Parathyroid adenoma (tissue), 2 donors: ENCODE measurements around the gene DOCK8.

ENCODE experiments used
- H2AFZ ChIP-seq: fragments of 300-600 bp; sonication (generic); one replicate; pipeline ENCODE4 v1.7.0; 2017; ENCODE audit warnings: antibody characterized with exemption, mild to moderate bottlenecking
- H3K27ac ChIP-seq: fragments of 300-600 bp; sonication (generic); one replicate; pipeline ENCODE4 v1.7.0; 2017
- H3K27me3 ChIP-seq: fragments of 300-600 bp; sonication (generic); one replicate; pipeline ENCODE4 v1.7.0; 2017; ENCODE audit warnings: low read length; ENCODE audit not compliant: control insufficient read depth, insufficient read depth
- H3K36me3 ChIP-seq: fragments of 300-600 bp; sonication (generic); one replicate; pipeline ENCODE4 v1.7.0; 2017; ENCODE audit warnings: low read length; ENCODE audit not compliant: control insufficient read depth, insufficient read depth
- H3K4me1 ChIP-seq: fragments of 300-600 bp; sonication (generic); one replicate; pipeline ENCODE4 v1.7.0; 2017; ENCODE audit warnings: control low read depth
- H3K4me2 ChIP-seq: fragments of 300-600 bp; sonication (generic); one replicate; pipeline ENCODE4 v1.7.0; 2017; ENCODE audit warnings: low read length
- H3K4me3 ChIP-seq: fragments of 300-600 bp; sonication (generic); one replicate; pipeline ENCODE4 v1.7.0; 2017; ENCODE audit warnings: low read depth, low read length
- H3K79me2 ChIP-seq: fragments of 300-600 bp; sonication (generic); one replicate; pipeline ENCODE4 v1.7.0; 2017; ENCODE audit warnings: control low read depth
- H3K9ac ChIP-seq: fragments of 300-600 bp; sonication (generic); one replicate; pipeline ENCODE4 v1.7.0; 2017; ENCODE audit warnings: mild to moderate bottlenecking
- H3K9me3 ChIP-seq: fragments of 300-600 bp; sonication (generic); one replicate; pipeline ENCODE4 v1.7.0; 2017; ENCODE audit warnings: low read length; ENCODE audit not compliant: control insufficient read depth
- CTCF ChIP-seq: fragments of 300-600 bp; sonication (generic); IDR thresholded peaks from one replicate; pipeline ENCODE4 v1.7.0; 2017; ENCODE audit warnings: antibody characterized with exemption, mild to moderate bottlenecking
- donor health status: primary hyperparathyroidism.

DOCK8 gene

GRCh38 chr9:392077-392804, 177.6 kb downstream of the DOCK8 start:
- no peaks in the 10 kb centered on the region for H3K27me3 ChIP-seq
- no peak overlapping the region for H3K9ac ChIP-seq
- H3K36me3 ChIP-seq, result no peaks in the 10 kb centered on the region
- no peak overlapping the region for H3K4me2 ChIP-seq
- no peak overlapping the region for H3K27ac ChIP-seq
- H3K79me2 ChIP-seq, result no peaks in the 10 kb centered on the region
- H2AFZ ChIP-seq, result no peak overlapping the region
- no peak overlapping the region for H3K4me3 ChIP-seq
- H3K4me1 ChIP-seq, result no peaks in the 10 kb centered on the region
- no peak for TF ChIP-seq CTCF
- no peaks in the 10 kb centered on the region for H3K9me3 ChIP-seq

GRCh38 chr9:394347-395052, 179.8 kb downstream of the DOCK8 start:
- no peaks in the 10 kb centered on the region for H3K27me3 ChIP-seq
- no peaks in the 10 kb centered on the region for H3K79me2 ChIP-seq
- H3K4me3 ChIP-seq, result no peak overlapping the region
- no peaks in the 10 kb centered on the region for H3K36me3 ChIP-seq
- no peak overlapping the region for H3K27ac ChIP-seq
- no peak overlapping the region for H2AFZ ChIP-seq
- no peaks in the 10 kb centered on the region for H3K9me3 ChIP-seq
- no peak for TF ChIP-seq CTCF
- no peaks in the 10 kb centered on the region for H3K4me1 ChIP-seq
- no peak overlapping the region for H3K9ac ChIP-seq
- H3K4me2 ChIP-seq, result no peak overlapping the region

- Histone ChIP-seq H3K79me2 (no peaks in the 10 kb centered on the region), H3K4me2 (no peak overlapping the region), H3K9ac (no peak overlapping the region), H3K4me1 (no peaks in the 10 kb centered on the region), H2AFZ (no peak overlapping the region), H3K27ac (no peak overlapping the region), H3K9me3 (no peaks in the 10 kb centered on the region), H3K27me3 (no peaks in the 10 kb centered on the region), H3K4me3 (no peak overlapping the region), H3K36me3 (no peaks in the 10 kb centered on the region)
- no peak for TF ChIP-seq CTCF
Observed at GRCh38 chr9:396396-396795, 181.7 kb downstream of the DOCK8 start.

- Histone ChIP-seq H3K9ac (no peak overlapping the region), H3K4me3 (no peak overlapping the region), H3K27ac (no peak overlapping the region), H2AFZ (no peak overlapping the region), H3K79me2 (no peaks in the 10 kb centered on the region), H3K9me3 (no peaks in the 10 kb centered on the region), H3K4me1 (no peaks in the 10 kb centered on the region), H3K4me2 (no peak overlapping the region), H3K36me3 (no peaks in the 10 kb centered on the region), H3K27me3 (no peaks in the 10 kb centered on the region)
- no peak for TF ChIP-seq CTCF
Observed at GRCh38 chr9:398085-398484, 183.4 kb downstream of the DOCK8 start.

- H3K9me3 ChIP-seq, result no peaks in the 10 kb centered on the region
- H3K4me2 ChIP-seq, result no peak overlapping the region
- H2AFZ ChIP-seq, result no peak overlapping the region
- no peaks in the 10 kb centered on the region for H3K4me1 ChIP-seq
- TF ChIP-seq CTCF, result no peak
- H3K4me3 ChIP-seq, result no peak overlapping the region
- no peak overlapping the region for H3K9ac ChIP-seq
- H3K27me3 ChIP-seq, result no peaks in the 10 kb centered on the region
- H3K27ac ChIP-seq, result no peak overlapping the region
- no peaks in the 10 kb centered on the region for H3K79me2 ChIP-seq
- H3K36me3 ChIP-seq, result no peaks in the 10 kb centered on the region
Observed at GRCh38 chr9:401223-401622, 186.6 kb downstream of the DOCK8 start.
